Measurements from ENCODE around the gene SLC12A4.
"Not testable (repeated sequence)": the region's sequence is repeated elsewhere in the genome, so short reads cannot be mapped to it uniquely, and the experiment has no call there.

SLC12A4 gene

DNA sequence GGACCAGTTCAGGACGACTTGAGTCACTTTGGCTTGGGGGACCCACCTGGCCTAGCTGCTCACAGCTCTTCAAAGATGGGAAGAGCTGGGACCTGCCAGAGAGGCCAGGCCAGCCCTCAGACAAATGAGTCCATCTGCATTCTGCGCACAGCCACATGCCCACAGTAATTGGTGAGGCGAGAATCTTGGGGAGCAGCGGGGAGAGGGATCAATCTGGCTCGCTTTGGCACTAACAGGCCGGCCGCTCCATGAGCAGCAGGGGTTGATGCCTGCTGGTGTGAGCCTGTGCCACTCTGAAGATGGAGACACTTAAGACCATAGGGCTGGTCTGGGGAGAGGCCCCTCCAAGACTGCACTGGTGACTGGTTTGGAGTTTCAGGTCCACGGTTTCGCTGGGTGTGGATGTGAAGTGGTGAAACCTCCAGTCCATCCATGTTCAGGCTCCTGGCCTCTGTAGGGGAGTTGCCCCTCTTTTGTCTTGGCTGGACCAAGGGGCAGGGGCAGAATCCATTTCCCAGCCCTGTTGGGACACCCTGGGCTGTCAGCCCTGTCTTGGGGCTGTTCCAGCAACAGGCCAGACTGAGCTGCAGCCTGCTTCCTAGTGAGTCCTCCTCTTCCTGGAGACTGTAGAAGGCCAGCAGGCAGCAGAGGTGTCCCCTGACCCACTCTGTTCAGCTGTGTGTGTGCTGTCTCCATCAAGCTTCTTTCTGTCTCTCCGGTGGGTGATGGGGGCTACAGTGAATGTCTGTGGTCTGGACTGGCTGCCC is 44.1 kb downstream of the SLC12A4 start:
- DNase-seq, result no peak

DNA sequence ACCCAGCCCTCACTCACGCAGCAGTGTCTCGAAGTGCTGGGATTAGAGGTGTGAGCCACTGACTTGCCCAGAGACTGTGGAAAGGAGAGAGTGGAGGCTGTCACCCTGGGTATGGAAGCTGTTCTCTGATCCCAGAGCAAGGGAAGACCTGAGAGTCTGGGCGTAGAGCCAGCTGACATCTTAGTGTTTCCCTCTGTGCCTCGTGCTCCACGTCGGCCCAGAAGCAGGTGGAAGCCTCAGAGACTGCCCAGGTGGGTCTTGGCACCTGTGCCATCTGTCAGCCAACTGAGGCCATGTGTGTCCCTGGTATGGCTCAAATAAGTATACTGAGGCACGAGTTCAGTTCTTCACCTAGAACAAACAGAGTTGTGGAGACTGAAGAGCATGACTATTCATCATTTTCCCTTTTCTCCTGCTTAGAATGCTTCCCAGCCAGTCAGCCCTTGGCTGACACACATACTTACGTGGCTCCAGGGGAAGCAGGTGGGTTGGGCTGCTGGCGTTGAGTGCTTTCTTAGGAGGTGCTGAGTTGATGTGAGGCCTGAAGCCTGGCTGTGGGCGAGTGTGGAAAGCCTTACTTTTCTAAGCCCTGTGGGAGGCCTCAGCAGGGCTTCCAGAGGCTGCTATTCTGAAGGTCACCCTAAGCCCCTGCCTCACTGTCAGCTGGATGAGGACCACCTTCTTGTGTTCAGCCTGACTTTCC is 44.9 kb downstream of the SLC12A4 start:
- DNase-seq, result no peak

DNA sequence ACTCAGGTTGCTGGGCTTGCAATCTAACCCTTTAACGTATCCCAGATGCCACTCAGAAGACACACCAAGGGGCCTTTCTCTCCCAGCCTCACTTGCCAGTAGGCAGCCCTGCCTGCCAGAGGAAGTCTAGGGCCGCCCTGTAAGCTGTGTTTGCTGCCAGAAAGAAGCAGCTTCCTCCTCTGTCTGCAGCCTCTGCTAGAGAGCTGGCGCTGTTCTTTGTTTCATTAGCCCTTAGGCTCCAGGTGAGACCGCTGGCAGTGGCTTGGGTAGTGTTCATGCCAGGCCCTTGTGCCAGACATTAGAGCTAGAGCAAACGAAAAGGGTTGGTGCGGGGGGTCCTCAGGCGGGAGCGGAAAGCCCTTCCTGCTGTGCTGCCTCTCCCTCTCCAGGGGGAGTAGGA is 45.7 kb downstream of the SLC12A4 start:
- DNase-seq, result no peak

DNA sequence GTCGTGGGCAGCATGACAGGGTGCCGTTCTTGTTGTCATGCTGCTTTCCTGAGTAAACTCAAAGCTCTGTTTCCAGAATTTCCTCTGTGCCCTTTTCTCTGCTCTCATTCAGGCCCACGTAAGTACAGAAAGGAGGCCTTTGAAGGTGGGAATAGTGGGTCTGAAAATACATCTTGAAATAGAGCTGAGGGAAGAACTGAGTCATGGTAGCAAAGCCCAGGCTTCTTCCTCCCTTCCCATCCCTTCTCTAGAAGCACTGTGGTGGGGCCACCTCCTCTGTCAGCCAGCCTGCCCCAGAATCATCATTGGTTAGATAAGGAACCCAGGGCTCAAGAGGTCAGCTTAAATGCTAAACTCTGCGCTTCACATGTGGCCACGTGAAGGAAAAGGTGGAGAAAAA is 46.2 kb downstream of the SLC12A4 start:
- DNase-seq, result no peak

DNA sequence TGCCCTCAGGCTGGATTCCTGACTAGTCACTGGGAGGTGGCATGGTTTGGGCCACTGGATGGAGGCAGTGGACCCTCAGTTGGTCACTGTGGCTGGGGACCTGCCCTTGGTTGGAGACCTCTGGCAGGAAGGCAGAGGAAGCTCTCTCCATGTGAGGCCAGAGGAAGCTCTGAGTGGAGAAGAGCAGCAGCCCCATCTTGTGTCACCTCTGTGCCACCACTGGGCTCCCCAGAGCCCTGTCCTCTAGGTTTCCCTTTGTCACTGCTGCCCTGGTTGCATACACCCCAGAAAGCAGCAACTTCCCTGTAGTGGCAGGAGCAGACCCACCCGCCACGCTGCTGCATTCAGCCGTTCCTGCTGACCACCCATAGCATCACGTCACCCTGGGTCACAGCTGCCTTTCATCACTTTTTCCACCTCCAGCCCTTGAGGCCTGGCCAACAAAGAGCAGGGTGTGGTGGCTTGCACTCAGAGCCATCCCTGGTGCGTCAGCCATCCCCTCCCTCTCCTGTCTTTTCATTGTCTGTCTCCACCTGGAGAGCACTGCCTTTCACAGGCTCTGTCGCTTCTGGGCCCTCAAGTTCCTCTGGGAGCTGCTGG is 48.7 kb downstream of the SLC12A4 start:
- no peak for DNase-seq

DNA sequence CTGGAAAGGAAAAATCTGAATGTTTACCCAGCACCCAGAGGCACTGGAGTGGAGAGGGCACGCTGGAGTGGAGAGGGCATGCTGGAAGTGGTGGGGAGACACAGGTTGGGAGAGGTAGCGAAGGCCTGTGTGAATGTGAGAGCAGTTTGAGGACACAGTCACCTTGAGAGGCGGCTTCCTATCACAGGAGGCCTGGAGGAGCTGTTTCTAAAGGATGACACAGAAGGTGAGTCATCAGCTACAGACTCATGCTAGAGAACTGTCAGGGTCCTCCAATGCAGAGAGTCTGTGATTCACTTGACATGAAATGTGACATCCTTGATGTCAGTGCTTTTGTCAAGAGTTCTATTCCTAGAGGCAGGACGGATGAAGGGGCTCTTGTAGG is 50.6 kb downstream of the SLC12A4 start:
- no peak for DNase-seq

DNA sequence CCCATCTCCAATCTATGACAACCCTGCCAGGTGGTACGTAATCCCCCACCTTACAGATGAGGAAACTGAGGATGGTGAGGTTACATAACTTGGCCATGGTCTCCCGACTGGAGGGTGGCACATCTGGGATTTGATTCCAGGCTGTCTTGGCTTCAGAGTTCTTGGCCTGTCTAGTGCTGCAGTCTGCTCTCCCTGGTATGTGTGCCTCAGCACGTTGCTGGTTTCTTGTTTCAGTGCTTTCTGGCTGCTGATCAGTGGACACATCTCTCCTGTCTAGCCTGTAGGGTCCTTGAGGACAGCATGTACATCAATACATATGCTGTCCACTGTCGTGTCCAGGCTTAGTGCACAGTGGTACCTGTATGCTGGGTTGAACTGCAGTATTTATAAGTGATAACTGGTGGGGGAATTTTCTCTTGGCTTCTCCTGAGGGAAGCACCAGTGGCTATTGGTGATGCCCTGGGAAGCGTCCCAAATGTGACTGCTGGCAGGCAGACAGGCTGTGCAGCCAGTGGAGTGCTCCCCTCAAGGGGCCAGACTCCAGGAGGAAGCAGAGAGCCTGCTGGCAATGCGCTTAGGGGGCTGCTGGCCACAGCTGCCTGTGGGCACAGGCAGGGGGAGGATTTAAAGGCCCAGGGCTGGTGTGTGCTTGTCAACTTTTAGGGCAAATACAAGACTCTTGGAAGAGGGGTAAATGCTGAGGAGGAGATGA is 51.1 kb downstream of the SLC12A4 start:
- DNase-seq, result no peak

DNA sequence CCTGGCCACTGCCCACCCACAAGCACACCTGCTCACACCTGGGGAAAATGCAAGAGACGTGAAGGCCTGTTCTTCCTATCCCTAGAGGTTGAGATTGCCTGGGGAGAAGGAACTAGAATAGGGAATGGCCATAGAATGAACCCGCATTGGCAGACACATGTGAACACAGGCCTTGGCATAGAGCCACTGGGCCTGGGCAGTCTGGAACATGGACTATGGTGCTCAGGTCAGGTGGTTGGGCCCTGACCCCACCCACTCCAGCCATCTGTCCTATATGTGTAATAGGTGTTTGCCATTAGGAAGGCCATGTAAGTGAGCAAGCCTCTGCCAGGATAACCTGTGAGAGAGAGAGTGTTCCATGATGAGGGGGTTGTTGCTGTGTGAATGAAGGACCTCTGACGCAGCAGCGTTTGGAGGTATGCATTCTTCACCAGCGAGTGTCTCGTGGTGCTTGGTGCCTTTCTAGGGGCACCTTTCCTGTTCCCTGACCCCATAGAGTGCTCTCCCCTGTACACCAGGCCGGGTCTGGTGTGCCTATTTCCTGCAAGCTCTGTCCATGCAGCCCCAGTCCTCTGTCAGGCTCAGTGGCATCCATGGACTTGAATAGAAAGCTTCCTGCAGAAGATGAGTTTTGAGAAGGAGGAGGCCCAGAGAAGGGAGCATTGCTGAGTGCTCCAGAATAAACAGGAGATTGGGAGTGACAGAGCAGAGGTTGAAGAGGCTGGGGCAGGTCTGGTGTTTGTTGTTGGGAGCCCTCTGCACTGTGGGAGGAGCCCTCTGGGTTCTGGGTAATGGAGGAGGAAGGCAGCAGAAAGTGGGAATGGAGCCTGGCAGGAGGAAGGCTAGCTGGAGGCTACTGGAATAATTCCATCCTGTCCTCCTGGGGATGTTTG is 52.4 kb downstream of the SLC12A4 start:
- no peak for DNase-seq

DNA sequence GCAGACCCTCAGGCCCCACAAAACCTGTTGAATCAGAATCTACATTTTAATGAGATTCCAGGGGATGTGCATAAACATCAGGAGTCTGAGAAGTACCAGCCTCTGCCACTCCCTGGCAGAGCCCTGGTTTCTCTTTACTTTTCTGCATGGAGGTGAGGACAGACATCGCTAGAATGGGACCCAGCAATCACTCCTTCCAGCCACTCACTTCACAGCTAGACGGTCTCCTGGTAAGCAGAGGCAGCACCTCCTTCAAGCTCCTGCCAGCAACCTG is 53.0 kb downstream of the SLC12A4 start:
- DNase-seq, result not testable (repeated sequence)

DNA sequence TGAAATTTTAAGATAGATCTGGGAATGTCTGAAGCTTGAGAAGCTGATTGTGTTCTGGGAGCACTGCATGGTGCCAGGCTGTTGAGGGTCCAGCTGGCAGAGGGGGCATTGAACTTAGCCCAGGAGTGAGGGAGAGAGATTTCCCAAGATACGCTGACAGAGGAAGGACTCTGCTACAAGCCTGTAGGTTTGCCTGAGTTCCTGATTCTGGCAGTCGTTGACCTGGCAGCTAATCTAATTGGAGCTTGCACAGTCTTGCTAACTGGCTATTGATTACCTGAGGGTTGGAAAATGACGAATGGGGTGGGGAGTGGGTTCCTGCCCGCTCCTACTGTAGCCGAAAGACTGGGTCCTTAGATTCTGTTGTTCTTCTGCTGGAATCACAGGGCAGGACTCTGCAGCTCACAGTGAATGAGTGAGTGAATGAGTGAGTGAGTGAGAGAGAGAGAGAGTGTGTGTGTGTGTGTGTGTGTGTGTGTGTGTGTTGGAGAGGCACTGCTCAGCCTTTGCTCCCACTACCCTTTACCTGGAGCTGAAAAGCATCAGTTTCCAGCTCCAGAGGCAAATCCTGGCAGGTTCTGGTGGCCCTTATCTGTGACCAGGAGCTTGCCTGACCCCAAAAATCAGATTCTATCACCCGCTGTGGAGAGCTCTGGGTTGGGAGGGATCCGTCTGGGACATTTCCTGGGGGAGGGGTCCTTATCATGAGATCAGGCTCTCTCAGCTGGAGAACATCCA is 53.5 kb downstream of the SLC12A4 start:
- DNase-seq, result no peak

DNA sequence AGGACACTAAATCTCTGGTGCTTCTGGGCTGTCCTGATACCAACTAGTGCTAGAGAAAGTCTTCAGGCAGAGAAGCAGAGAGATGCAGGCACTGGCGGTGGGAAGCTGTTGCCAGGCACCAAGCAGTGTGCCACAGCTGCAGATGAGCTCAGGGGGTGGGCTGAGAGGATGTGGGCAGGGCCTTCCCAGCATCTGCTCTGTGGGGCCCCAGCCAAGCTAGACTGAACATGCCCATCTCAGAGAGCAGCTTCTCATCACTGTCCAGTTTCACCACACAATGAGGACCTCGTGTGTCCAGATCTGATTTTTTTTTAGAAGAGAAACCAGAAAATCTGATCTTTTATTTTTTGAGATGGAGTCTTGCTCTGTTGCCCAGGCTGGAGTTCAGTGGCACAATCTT is 58.3 kb downstream of the SLC12A4 start:
- DNase-seq, result no peak

DNA sequence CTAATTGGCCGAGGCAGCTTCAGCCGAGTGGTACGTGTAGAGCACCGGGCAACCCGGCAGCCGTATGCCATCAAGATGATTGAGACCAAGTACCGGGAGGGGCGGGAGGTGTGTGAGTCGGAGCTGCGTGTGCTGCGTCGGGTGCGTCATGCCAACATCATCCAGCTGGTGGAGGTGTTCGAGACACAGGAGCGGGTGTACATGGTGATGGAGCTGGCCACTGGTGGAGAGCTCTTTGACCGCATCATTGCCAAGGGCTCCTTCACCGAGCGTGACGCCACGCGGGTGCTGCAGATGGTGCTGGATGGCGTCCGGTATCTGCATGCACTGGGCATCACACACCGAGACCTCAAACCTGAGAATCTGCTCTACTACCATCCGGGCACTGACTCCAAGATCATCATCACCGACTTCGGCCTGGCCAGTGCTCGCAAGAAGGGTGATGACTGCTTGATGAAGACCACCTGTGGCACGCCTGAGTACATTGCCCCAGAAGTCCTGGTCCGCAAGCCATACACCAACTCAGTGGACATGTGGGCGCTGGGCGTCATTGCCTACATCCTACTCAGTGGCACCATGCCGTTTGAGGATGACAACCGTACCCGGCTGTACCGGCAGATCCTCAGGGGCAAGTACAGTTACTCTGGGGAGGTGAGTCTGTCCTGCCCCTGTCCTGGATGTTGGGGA is 59.2 kb downstream of the SLC12A4 start:
- no peak for DNase-seq

DNA sequence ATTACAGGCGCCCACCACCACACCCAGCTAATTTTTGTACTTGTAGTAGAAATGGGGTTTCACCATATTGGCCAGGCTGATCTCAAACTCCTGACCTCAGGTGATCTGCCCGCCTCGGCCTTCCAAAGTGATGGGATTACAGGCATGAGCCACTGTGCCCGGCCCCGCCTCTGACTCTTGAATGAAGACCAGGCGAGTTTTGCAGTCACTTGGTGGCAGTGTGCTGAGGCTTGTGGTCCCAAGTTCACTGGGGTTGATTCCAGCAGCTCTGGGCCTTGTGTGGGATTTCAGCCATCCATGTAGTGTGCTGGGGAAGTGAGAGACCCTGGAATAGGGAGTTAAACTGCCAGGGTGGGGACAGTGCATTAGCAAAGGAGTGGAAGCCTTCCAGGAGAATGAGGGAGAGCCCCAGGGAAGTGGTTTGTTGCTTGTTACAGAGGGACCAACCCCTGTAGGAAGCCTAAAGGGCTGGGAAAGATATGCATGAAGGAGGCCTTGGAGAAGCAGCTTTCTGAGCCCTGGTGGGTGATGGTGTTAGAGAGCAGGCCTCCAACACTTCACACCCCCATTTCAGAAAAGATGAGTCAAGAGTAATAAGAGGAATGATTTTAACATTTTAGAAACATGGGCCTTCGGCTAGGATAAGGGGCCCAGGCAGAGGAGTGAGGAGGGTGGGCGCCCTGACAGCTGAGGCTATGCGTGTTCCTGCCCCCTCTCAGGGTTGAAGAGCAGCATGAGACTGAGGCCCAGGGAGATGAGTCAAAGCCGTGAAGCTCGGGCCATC is 60.8 kb downstream of the SLC12A4 start:
- no peak for DNase-seq

DNA sequence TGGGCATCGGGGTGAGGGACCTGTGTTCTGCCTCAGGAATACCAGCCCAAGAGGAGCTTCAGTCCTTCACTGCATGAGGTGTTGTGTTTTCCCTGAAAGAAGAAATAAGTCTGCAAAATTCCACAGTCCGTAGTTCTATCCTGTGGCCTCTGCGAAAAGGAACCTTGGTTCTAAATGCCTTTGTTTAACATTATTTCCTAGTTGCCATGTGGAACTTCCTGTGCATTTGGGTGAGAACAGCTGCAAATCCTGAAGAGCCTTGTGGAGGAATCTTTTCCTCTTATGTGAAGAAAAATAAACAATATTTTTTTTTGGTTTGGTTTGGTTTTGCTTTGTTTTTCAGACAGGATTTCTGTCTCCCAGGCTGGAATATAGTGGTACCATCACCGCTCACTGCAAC is 65.6 kb downstream of the SLC12A4 start:
- no peak for DNase-seq

DNA sequence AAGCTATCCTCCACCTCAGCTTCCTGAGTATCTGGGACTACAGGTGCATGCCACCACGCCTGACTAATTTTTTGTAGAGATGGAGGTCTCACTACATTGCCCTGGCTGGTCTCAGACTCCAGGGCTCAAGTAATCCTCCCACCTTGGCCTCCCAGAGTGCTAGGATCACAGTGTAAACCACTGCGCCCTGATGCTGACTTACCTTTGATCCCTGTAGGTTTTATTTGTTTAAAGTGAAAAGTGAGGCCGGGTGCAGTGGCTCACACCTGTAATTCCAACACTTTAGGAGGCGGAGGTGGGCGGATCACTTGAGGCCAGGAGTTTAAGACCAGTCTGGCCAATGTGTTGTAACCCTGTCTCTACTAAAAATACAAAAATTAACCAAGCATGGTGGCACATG is 66.7 kb downstream of the SLC12A4 start:
- DNase-seq, result no peak

DNA sequence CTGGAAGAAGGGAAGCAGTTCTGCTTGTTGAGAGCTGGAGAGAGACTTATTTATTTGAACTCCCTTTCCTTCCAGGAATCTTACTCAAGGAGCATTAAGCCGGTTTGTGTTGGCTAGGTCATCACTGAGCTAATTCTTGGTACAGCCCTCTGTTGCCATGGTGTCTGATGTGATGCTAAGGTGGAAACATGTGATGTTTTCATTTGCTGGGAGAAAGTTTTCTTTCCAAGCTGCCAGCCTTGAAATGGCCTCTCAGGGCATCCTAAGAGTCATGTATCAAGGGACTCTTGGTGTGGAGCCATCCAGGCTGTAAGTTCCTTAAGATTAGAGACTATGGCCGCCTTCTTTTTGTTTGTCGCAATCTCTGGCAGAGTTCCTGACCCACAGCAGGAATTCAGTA is 71.2 kb downstream of the SLC12A4 start:
- no peak for DNase-seq

DNA sequence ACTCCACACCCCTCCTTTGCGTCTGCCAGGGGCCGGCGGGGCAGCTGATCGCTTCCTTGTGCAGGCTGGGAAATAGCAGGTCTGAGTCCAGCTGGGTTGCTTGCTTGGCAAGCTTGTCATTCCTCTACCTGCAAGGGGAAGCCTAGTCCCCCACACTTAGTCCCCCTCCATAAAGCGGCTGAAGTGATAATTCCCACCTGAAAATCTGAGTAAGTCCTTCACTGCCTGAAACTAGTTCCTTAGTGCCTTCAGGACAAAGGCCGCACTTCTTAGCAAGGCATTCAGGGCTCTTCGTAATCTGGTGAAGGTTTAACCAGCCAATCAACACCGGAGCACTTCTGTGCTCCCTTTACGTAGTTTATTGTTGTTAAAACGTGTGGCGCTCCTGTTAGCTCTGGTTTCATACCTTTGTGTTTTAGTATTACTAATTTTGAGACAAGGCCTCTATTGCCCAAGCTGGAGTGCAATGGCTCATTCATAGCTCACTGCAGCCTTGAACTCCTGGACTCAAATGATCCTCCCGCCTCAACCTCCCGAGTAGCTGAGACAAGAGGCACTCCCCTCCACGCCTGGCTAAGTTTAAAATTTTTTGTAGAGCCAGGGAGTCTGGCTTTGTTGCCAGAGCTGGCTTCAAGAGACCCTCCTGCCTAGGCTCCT is 74.6 kb downstream of the SLC12A4 start:
- DNase-seq, result no peak
